ENCODE results near the gene PLEKHG1. TPM values are rescaled to one million over a fixed set of nuclear protein-coding genes. Genes with fewer than 3 reads are reported as not detected.

The PLEKHG1 gene
- total and polyA plus RNA-seq, 2 experiments from 2014 or later: 0.89 to 2.5 TPM

DNA sequence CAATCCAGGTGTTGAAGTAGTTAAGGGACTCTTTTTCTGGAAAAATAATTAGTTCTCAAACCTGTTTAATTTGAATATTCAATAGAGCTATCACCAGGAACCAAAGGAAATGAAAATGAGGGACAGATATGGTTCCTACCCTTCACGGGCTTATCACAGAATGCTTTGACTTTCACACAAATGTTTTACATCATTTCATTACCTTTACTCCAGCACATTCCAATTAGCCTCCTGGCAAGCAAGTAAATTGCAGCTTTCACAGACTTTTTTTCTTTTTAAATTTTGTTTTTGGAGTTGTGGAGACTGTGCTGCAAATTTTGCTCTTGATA lies 35.2 kb downstream of the PLEKHG1 start:
- Histone ChIP-seq H2AFZ (no peak overlapping the region), H3K36me3 (ENCODE audit: insufficient read depth) (no peaks in the 10 kb centered on the region), H4K20me1 (replicated peaks; ENCODE audit: insufficient read depth) (no peaks in the 10 kb centered on the region), H3F3A (replicated peaks; ENCODE audit: low read depth) (no peaks in the 10 kb centered on the region), H3K79me2 (replicated peaks; ENCODE audit: insufficient read depth) (no peaks in the 10 kb centered on the region), H3K4me1 (ENCODE audit: insufficient read depth) (no peaks in the 10 kb centered on the region), H3K4me2 (no peak overlapping the region), H3K27me3 (ENCODE audit: insufficient read depth) (no peaks in the 10 kb centered on the region), H3K4me3 (no peak overlapping the region), H3K9me2 (ENCODE audit: insufficient read depth) (no peaks in the 10 kb centered on the region), H3K27ac (ENCODE audit: low read depth) (no peak overlapping the region)
- Mint-ChIP-seq H3K27me3 (ENCODE audit: insufficient read depth, low read depth, poor library complexity) (peaks cover 3% of the 10 kb centered on the region), H3K9me3 (no peaks in the 10 kb centered on the region), H3K4me1 (peaks cover 11% of the 10 kb centered on the region), H3K27ac (no peak overlapping the region), H3K4me3 (no peak overlapping the region), H3K36me3 (ENCODE audit: low read depth) (no peaks in the 10 kb centered on the region)
- no peak for TF ChIP-seq ZNF462 (CRISPR knock-in tag; IDR thresholded peaks at IDR 0.05)
- TF ChIP-seq CREB1 (CRISPR knock-in tag; IDR thresholded peaks at IDR 0.05; ENCODE audit: low read depth): no peak
- no peak for TF ChIP-seq ETS1 (IDR thresholded peaks at IDR 0.05)
- no peak for TF ChIP-seq NANOG (IDR thresholded peaks at IDR 0.05; ENCODE audit: borderline replicate concordance)
- TF ChIP-seq EZH2 (IDR thresholded peaks at IDR 0.05; ENCODE audit: low read depth, unreplicated experiment): no peak
- no peak for TF ChIP-seq ZNF114 (CRISPR knock-in tag; IDR thresholded peaks at IDR 0.05)
- TF ChIP-seq, protein P1, sequence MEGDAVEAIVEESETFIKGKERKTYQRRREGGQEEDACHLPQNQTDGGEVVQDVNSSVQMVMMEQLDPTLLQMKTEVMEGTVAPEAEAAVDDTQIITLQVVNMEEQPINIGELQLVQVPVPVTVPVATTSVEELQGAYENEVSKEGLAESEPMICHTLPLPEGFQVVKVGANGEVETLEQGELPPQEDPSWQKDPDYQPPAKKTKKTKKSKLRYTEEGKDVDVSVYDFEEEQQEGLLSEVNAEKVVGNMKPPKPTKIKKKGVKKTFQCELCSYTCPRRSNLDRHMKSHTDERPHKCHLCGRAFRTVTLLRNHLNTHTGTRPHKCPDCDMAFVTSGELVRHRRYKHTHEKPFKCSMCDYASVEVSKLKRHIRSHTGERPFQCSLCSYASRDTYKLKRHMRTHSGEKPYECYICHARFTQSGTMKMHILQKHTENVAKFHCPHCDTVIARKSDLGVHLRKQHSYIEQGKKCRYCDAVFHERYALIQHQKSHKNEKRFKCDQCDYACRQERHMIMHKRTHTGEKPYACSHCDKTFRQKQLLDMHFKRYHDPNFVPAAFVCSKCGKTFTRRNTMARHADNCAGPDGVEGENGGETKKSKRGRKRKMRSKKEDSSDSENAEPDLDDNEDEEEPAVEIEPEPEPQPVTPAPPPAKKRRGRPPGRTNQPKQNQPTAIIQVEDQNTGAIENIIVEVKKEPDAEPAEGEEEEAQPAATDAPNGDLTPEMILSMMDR (conservative IDR thresholded peaks at IDR 0.05; ENCODE audit: low read depth in 2 of 2): no peak
- TF ChIP-seq ZNF331 (CRISPR knock-in tag; IDR thresholded peaks at IDR 0.05; ENCODE audit: low read depth): no peak
- TF ChIP-seq, protein P2, sequence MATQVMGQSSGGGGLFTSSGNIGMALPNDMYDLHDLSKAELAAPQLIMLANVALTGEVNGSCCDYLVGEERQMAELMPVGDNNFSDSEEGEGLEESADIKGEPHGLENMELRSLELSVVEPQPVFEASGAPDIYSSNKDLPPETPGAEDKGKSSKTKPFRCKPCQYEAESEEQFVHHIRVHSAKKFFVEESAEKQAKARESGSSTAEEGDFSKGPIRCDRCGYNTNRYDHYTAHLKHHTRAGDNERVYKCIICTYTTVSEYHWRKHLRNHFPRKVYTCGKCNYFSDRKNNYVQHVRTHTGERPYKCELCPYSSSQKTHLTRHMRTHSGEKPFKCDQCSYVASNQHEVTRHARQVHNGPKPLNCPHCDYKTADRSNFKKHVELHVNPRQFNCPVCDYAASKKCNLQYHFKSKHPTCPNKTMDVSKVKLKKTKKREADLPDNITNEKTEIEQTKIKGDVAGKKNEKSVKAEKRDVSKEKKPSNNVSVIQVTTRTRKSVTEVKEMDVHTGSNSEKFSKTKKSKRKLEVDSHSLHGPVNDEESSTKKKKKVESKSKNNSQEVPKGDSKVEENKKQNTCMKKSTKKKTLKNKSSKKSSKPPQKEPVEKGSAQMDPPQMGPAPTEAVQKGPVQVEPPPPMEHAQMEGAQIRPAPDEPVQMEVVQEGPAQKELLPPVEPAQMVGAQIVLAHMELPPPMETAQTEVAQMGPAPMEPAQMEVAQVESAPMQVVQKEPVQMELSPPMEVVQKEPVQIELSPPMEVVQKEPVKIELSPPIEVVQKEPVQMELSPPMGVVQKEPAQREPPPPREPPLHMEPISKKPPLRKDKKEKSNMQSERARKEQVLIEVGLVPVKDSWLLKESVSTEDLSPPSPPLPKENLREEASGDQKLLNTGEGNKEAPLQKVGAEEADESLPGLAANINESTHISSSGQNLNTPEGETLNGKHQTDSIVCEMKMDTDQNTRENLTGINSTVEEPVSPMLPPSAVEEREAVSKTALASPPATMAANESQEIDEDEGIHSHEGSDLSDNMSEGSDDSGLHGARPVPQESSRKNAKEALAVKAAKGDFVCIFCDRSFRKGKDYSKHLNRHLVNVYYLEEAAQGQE (IDR thresholded peaks at IDR 0.05; ENCODE audit: unreplicated experiment): no peak
- TF ChIP-seq STAT1 (IDR thresholded peaks at IDR 0.05; ENCODE audit: unreplicated experiment): no peak
- TF ChIP-seq POLR2AphosphoS5 (IDR thresholded peaks at IDR 0.05; ENCODE audit: low read depth): no peak
- ATAC-seq (no peak), DNase-seq (ENCODE audit: low spot score) (peak; percentile 15)
